Kidney capillary endothelial cell (primary cell): ENCODE results near the gene HAO1.
A peak's percentile ranks its signal among the peaks of the same experiment; 100 is the strongest.
"Not testable (repeated sequence)": the region's sequence is repeated elsewhere in the genome, so short reads cannot be mapped to it uniquely, and the experiment has no call there.

Source experiments
- DNase-seq: peaks from one replicate; pipeline ENCODE4 v3.0.0-alpha.2; 2018; ENCODE audit warnings: low spot score

HAO1 gene

DNA sequence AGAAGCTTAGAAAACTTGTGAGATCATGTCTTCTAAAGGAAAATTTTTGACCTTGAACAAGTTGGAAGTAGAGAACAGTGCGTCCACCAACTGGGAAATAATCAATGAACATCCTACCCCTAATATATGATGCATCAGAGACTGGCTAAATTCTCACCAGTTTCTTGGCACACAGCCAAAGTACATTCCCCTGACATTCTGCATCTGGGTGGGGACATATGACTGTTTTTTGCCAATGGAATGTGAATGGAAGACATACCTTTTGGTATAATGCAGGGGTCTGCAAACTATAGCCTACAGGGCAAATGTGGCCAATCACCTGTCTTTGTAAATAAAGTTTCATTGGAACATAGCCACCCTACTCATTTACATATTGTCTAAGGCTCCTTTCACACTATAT is 84.7 kb downstream of the HAO1 start:
- no peak for DNase-seq

DNA sequence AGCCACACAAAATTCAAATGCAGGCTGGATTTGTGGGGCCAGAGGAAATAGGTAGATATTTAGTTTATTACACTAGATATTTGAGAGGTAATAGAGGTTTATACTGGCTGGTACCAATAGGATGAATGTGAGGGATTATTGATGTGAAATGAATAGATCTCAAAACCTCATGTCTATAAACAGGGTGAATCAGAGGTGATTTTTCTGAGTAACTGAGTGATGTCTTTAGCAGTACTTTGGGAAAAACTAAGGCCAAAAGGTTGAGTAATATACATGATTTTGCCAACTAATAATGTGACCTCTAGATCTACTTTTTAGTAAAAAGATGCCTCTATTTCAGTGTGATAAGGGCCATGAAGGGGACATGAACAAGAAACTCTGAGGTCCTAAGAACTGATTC is 86.8 kb downstream of the HAO1 start:
- DNase-seq = no peak

DNA sequence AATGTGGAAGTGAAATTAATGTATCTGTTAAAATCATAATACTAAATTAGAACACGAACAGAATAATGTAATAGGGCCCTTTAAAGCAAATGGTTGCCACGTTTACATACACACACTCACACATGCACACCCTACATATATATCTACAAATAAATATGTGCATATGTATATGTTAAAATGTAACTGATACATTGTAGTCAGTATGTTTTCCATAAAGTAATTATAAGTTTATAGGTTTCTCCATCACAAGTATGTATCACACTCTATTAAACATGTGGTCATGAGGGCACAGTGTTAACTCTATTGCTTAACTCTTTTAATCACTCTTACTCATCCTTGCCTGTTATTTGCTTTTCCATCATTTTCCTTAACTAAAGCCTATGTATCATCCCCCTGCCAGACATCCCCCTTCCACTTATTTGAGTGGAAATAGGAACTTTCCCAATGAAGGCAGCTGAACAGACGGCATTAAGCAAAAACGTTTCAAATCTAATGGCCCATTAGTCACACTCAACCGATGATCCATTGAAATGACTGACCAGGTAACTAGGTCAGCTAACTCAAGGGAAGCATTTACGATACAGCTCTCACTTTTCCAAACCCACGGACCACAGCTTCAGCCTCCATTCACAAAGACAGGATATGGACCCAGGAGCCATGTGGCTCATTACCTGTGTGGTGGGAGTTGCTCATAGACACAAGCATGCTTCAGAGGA is 89.3 kb downstream of the HAO1 start:
- no peak for DNase-seq

DNA sequence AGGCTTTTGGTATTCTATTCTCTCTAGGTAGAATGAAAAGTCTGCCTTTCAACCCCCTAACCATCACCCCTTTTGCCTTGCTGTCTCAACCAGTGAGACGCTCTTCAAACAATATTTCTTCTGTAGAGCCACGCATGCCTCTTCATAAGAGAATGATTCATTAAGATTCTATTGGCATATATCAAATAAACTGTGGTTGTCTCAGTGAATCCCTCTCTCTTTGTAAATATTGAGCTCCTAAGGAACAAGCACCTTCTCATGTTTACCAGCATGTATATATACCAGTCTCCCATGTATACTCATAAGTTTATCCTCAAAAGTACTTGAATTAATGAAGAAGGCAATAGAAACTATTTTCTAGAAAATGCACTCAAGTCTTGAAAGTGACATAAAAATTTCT is 90.6 kb downstream of the HAO1 start:
- no peak for DNase-seq

DNA sequence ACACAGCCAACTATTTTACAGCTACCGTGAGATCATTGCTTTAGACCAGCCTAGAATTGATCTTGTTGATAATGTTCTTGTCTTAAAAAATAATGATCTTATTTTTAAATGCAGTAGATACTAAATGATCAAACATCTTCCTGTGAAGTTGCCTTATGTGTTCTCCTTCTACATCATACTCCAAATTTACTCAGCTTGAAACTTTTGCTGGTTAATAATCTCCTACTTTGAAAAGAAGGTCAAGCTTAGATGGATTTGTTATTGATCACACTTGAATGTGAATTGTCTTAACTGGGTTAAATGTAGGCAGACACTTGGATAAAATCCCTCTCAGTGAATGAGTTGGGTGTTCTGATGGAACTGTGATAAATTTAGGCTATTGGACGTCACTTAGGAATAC is 91.9 kb downstream of the HAO1 start:
- no peak for DNase-seq

DNA sequence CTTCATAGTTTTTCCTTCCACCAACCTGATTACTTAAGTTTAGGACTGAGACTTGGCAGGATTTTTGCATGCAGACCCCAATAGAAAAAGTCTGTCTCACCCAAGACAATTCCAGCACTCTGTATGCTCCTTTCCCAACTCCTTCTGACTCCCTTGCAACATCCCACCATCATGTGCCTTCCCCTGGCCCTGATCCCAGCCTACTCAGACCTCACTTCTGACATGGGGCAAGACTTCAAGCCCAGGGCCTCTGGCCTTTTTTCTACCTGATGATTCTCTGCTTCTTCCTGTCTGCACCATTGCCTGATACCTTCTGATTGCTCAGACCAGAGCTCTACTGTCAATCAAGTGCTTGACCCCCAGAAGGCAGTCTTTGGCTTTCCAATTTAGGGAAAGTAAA is 96.6 kb downstream of the HAO1 start:
- no peak for DNase-seq

DNA sequence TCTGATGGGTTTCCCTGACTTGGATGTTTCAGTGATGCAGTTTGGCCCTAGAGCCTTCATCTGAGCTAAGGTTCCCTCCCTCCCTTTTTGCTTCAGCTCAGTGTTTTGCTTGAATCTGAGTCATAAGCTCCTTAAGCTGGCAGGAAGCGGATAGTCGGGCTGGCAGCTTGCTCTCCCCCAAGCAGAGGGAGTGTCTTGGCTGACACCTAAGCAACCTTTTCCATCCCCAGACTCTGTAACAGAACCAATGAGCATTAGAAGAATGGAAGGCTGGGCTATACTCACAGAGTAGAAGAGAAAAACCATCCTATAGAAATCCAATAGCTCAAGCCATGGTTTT is 98.3 kb downstream of the HAO1 start:
- peak; percentile 89 for DNase-seq

DNA sequence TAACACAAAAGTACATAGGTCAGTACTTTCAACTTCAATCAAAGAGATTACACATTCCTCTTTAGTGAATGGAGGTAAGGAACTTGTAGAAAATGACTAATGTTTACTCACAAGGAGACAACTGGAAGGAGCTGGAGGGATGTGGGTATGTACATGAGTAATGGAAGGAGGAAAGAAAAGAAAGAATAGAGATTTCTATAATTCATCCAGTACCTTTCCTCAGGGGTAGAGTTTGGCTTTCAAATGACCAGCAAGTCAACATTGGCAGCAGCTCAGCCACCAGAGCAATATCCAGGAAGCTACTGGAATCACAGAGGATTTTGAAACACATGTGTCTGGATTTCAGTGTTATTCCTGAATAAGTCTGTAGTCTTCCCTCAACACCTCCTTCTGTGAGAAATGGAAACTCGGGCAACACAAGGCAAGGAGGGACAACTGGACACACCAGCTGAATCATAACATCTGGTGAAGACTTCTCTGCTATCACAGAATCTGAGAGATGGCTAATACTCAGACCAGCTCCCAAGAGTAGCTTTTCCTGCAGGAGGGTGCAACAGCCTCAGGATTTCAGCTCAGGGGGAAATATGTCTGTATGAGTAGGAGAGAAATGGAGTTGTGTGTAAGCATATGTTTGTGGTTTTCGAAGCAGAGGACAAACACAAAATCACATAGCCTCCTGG is 98.8 kb downstream of the HAO1 start:
- peak; percentile 74 for DNase-seq

DNA sequence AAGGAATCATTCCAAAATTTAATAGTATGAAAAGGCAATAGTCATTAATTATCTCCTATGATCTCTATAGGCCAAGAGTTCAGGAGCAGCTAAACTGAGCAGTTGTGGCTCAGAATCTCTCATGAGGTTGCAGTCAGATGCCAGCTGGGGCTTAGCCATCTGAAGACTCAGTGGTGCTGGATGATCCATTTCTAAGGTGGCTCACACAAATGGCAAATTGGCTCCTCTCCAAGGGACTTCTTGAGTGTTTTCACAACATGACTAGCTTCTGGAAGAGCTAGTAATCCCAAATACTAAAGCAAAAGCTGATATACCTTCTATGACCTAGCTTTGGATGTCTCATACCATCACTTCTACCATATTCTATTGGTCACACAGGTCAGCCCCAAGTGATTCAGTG is 104.2 kb downstream of the HAO1 start:
- DNase-seq = no peak

DNA sequence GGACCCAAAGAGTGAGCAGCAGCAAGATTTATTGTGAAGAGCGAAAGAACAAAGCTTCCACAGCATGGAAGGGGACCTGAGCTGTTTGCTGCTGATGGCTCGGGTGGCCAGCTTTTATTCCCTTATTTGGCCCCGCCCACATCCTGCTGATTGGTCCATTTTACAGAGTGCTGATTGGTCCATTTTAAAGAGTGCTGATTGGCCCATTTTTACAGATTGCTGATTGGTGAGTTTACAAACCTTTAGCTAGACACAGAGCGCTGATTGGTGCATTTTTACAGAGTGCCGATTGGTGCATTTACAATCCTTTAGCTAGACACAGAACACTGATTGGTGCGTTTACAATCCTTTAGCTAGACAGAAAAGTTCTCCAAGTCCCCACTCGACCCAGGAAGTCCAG is 105.8 kb downstream of the HAO1 start:
- not testable (repeated sequence) for DNase-seq
